Endothelial cell of umbilical vein (primary cell): ENCODE results near the gene PPM1L. TPM values are rescaled to one million over a fixed set of nuclear protein-coding genes. Genes with fewer than 3 reads are reported as not detected.

Source experiments
- BruUV-seq: library from RNA; stranded (reverse); fragments of 400-500 nt; replicated peaks from 2 replicates; lab custom pipeline; 2021; lab: Mats Ljungman, UMichigan
- CTCF ChIA-PET: fragments of 300-600, 350-600 bp; sonication (Branson Sonifier 250); formaldehyde crosslinking; loops from one replicate; lab custom pipeline; 2021; ENCODE audit warnings: antibody characterized with exemption, inconsistent platforms; lab: Charles Lee
- POLR2A ChIA-PET: fragments of 300-600, 350-600 bp; sonication (Branson Sonifier 250); formaldehyde crosslinking; loops from one replicate; lab custom pipeline; 2021; ENCODE audit warnings: antibody characterized with exemption, inconsistent platforms; lab: Charles Lee
- DNase-seq: peaks from one replicate; pipeline ENCODE4 v3.0.0-alpha.2; 2011; ENCODE audit warnings: low read depth, low spot score
- FAIRE-seq: peaks from 2 replicates; lab custom pipeline; 2011; peaks lifted over from hg19 to GRCh38; lab: Jason Lieb, UNC
- H2AFZ ChIP-seq: 2 replicates; pipeline ENCODE4 v1.6.0; 2012; ENCODE audit warnings: low read depth, low read length, control low read depth, inconsistent platforms
- H3K27ac ChIP-seq: 2 replicates; pipeline ENCODE4 v1.5.1; 2011; ENCODE audit warnings: low read depth, mild to moderate bottlenecking, control low read depth, low read length, moderate library complexity; ENCODE audit not compliant: insufficient read depth
- H3K27me3 ChIP-seq, 2 experiments: 2 replicates each; pipeline versions ENCODE4 v1.6.0 to v1.6.1; 2011; ENCODE audit warnings: low read length in 2 of 2, mixed read lengths in 1 of 2; ENCODE audit not compliant: control insufficient read depth in 2 of 2, insufficient read depth in 2 of 2
- H3K36me3 ChIP-seq, 2 experiments: 2 replicates in 1 of 2; 3 replicates in 1 of 2; pipeline ENCODE4 v1.5.1; 2011; ENCODE audit warnings: low read length in 2 of 2, mild to moderate bottlenecking in 1 of 2, moderate library complexity in 1 of 2; ENCODE audit not compliant: control insufficient read depth in 2 of 2, insufficient read depth in 2 of 2; ENCODE audit errors: extremely low read depth in 1 of 2
- H3K4me1 ChIP-seq: 3 replicates; pipeline ENCODE4 v1.5.1; 2011; ENCODE audit warnings: mild to moderate bottlenecking, low read length; ENCODE audit not compliant: control insufficient read depth, insufficient read depth; ENCODE audit errors: extremely low read depth
- H3K4me2 ChIP-seq: 2 replicates; pipeline ENCODE4 v1.6.1; 2011; ENCODE audit warnings: low read length, control low read depth, mixed read lengths; ENCODE audit not compliant: insufficient read depth
- H3K4me3 ChIP-seq, 3 experiments: fragments of 200-600 bp in 1 of 3; sonication (generic), shearing (Covaris generic) in 1 of 3; replicated peaks in 1 of 3; 2 replicates each; pipeline ENCODE4 v1.5.1; 2011 to 2016; ENCODE audit warnings: control low read depth in 3 of 3, low read length in 3 of 3, mild to moderate bottlenecking in 2 of 3, inconsistent platforms in 1 of 3, low read depth in 1 of 3, moderate library complexity in 1 of 3; ENCODE audit not compliant: insufficient read depth in 1 of 3
- H3K79me2 ChIP-seq: 2 replicates; pipeline ENCODE4 v1.6.0; 2012; ENCODE audit warnings: low read length, inconsistent platforms; ENCODE audit not compliant: control insufficient read depth, insufficient read depth
- H3K9ac ChIP-seq: replicated peaks from 2 replicates; pipeline ENCODE3; 2011; ENCODE audit warnings: low read length, control low read depth; ENCODE audit not compliant: insufficient read depth; ENCODE audit errors: extremely low read depth
- H3K9me1 ChIP-seq: replicated peaks from 3 replicates; pipeline ENCODE4 v1.6.0; 2011; ENCODE audit warnings: mild to moderate bottlenecking, low read length; ENCODE audit not compliant: control insufficient read depth, insufficient read depth; ENCODE audit errors: extremely low read depth
- H3K9me3 ChIP-seq: replicated peaks from 2 replicates; pipeline ENCODE4 v1.5.1; 2012; ENCODE audit warnings: low read length, inconsistent platforms; ENCODE audit not compliant: control insufficient read depth, insufficient read depth
- H4K20me1 ChIP-seq: replicated peaks from 2 replicates; pipeline ENCODE3; 2011; ENCODE audit warnings: mild to moderate bottlenecking, low read length; ENCODE audit not compliant: control insufficient read depth, insufficient read depth; ENCODE audit errors: extremely low read depth
- CTCF ChIP-seq, 2 donors: IDR thresholded peaks; 1 replicate in 1 of 2; 2 replicates in 1 of 2; pipeline ENCODE4 v1.5.1; 2011; ENCODE audit warnings: low read length in 2 of 2, mild to moderate bottlenecking in 2 of 2, moderate library complexity in 2 of 2, control low read depth in 1 of 2, inconsistent platforms in 1 of 2, low read depth in 1 of 2; ENCODE audit not compliant: insufficient read depth in 1 of 2; ENCODE audit errors: extremely low read depth in 1 of 2
- EZH2 ChIP-seq: IDR thresholded peaks from 2 replicates; pipeline ENCODE4 v1.6.1; 2012; ENCODE audit warnings: borderline replicate concordance, low read depth, mild to moderate bottlenecking, moderate library complexity, low read length, inconsistent platforms; ENCODE audit not compliant: severe bottlenecking
- FOS ChIP-seq: IDR thresholded peaks from 2 replicates; pipeline ENCODE4 v1.6.1; 2011; ENCODE audit warnings: mild to moderate bottlenecking, low read length, moderate library complexity, borderline replicate concordance; ENCODE audit not compliant: insufficient read depth
- GATA2 ChIP-seq: IDR thresholded peaks from 2 replicates; pipeline ENCODE4 v1.7.0; 2011; ENCODE audit warnings: low read depth, mild to moderate bottlenecking, moderate library complexity, mixed read lengths, low read length; ENCODE audit not compliant: insufficient read length, insufficient read depth
- JUN ChIP-seq: IDR thresholded peaks from 2 replicates; pipeline ENCODE4 v1.6.1; 2011; ENCODE audit warnings: borderline replicate concordance, low read depth; ENCODE audit not compliant: insufficient read length, insufficient read depth
- MAX ChIP-seq: IDR thresholded peaks from 2 replicates; pipeline ENCODE4 v1.6.1; 2011; ENCODE audit not compliant: insufficient read depth, insufficient read length
- MYC ChIP-seq: IDR thresholded peaks from one replicate; pipeline ENCODE4 v1.6.1; 2011; ENCODE audit warnings: mild to moderate bottlenecking, low read depth, low read length
- POLR2A ChIP-seq: IDR thresholded peaks from 2 replicates; pipeline ENCODE4 v1.6.1; 2012; ENCODE audit warnings: low read depth, mild to moderate bottlenecking, control low read depth, low read length
- POLR2AphosphoS5 ChIP-seq: IDR thresholded peaks from 2 replicates; pipeline ENCODE4 v1.6.1; 2012; ENCODE audit warnings: low read depth, mild to moderate bottlenecking, control low read depth, low read length, moderate library complexity; ENCODE audit not compliant: insufficient read depth
- dilution Hi-C: fragments of 300-500 bp; cut with MboI; formaldehyde crosslinking; loops from one replicate; pipeline ENCODE4 v1.15.0; 2019; ENCODE audit warnings: low sequenced_read_pairs; ENCODE audit not compliant: extremely low pct_ligation_motif_present
- intact Hi-C: fragments of 100-400 bp; cut with micrococcal nuclease; formaldehyde crosslinking; loops from one replicate; pipeline ENCODE4 v1.10.0; 2022
- polyA plus RNA-seq, 4 experiments: library from polyadenylated mRNA; depleted of rRNA in 3 of 4; stranded (reverse) in 3 of 4; unstranded in 1 of 4; fragments of >200 nt; gene quantifications; 2 replicates each; pipeline versions ENCODE4 v1.2.1 to v1.2.3, GENCODE V29; 2011 to 2012; ENCODE audit warnings: missing spikeins in 1 of 4
- total RNA-seq: library from RNA; stranded (reverse); gene quantifications from 2 replicates; pipeline ENCODE4 v1.2.3, GENCODE V29; 2021

PPM1L gene
- total and polyA plus RNA-seq, 2 donors (not counting 3 experiments of a cell fraction or from before 2014, with no cell fraction given): 0.63 to 2.9 TPM

GRCh38 chr3:160927620-160928019, 171.6 kb downstream of the PPM1L start:
- no peak overlapping the region for H3K4me2 ChIP-seq
- POLR2A ChIA-PET: no interaction called here
- no peak for FAIRE-seq

More at GRCh38 chr3:160927620-160928019, 171.6 kb downstream of the PPM1L start:
- DNase-seq: no peak
- no TSS peak for BruUV-seq
- Histone ChIP-seq H2AFZ (no peak overlapping the region), H3K9ac (no peak overlapping the region), H4K20me1 (no peaks in the 10 kb centered on the region), H3K4me3 (no peak overlapping the region), H3K4me1 (no peaks in the 10 kb centered on the region), H3K27ac (no peak overlapping the region), H3K36me3 (no peaks in the 10 kb centered on the region), H3K79me2 (no peaks in the 10 kb centered on the region), H3K27me3 (no peaks in the 10 kb centered on the region), H3K9me1 (no peaks in the 10 kb centered on the region), H3K9me3 (no peaks in the 10 kb centered on the region)
- dilution Hi-C loops (no loop called here), intact Hi-C loops (loop anchor here (5.0 kb wide), 1 partner anchor 345 kb away; no protein-coding TSS in a partner anchor)
- CTCF ChIA-PET: interaction anchor here (1.0 to 2.0 kb wide), 5 partner anchors 11 to 347 kb away, joined by 3 to 7 read pairs (median 6); no protein-coding TSS in a partner anchor
- TF ChIP-seq POLR2AphosphoS5 (no peak), MYC (no peak), GATA2 (no peak), POLR2A (no peak), JUN (no peak), EZH2 (no peak), MAX (no peak), FOS (no peak), CTCF (IDR thresholded peaks at IDR 0.05; ENCODE audit: extremely low read depth in 1 of 2, insufficient read depth in 1 of 2, low read depth in 1 of 2, low read length in 2 of 2) (no peak)
